ENCODE results near the gene LIPG. TPM values are rescaled to one million over a fixed set of nuclear protein-coding genes. Genes with fewer than 3 reads are reported as not detected.

Gene LIPG
- total RNA-seq, 2 experiments from 2014 or later, result not detected

GRCh38 chr18:49519101-49519971 lies 42.5 kb upstream of the LIPG start:
- no TSS peak for BruUV-seq (replicated peaks)
- no peak for TF ChIP-seq CTCF (conservative IDR thresholded peaks at IDR 0.05; ENCODE audit: low read length)
- TF ChIP-seq EZH2phosphoT487 (IDR thresholded peaks at IDR 0.05; ENCODE audit: borderline replicate concordance, low read depth, low read length), result no peak
- CTCF ChIA-PET (ENCODE audit: unreplicated experiment), result no interaction called here

GRCh38 chr18:49520661-49521145 lies 41.2 kb upstream of the LIPG start:
- Histone ChIP-seq H3K4me1 (ENCODE audit: insufficient read depth, low read length, poor library complexity, severe bottlenecking) (no peaks in the 10 kb centered on the region), H3K4me2 (ENCODE audit: low read length) (no peak overlapping the region), H2AFZ (ENCODE audit: low read length) (no peak overlapping the region), H3K79me2 (ENCODE audit: insufficient read depth, low read depth, low read length) (no peaks in the 10 kb centered on the region), H3K36me3 (ENCODE audit: insufficient read depth, low read length) (no peaks in the 10 kb centered on the region), H3K4me3 (ENCODE audit: low read depth, low read length, poor library complexity, severe bottlenecking) (no peak overlapping the region), H3K27ac (ENCODE audit: low read depth, low read length, poor library complexity, severe bottlenecking) (no peak overlapping the region), H4K20me1 (ENCODE audit: insufficient read depth, low read length) (no peaks in the 10 kb centered on the region), H3K9me3 (ENCODE audit: low read length) (no peaks in the 10 kb centered on the region), H3K9me2 (ENCODE audit: insufficient read depth, low read length) (no peaks in the 10 kb centered on the region)
- intact Hi-C loops (cut with micrococcal nuclease; ENCODE audit: unreplicated experiment), result no loop called here
- ChIA-PET POLR2A (no interaction called here), CTCF (ENCODE audit: unreplicated experiment) (no interaction called here)
- BruUV-seq (replicated peaks), result no TSS peak
- DNase-seq (ENCODE audit: low spot score), result no peak
- TF ChIP-seq EZH2phosphoT487 (IDR thresholded peaks at IDR 0.05; ENCODE audit: borderline replicate concordance, low read depth, low read length) (no peak), CTCF (conservative IDR thresholded peaks at IDR 0.05; ENCODE audit: low read length) (no peak)

More at GRCh38 chr18:49519101-49519971, 42.5 kb upstream of the LIPG start:
- no peak for DNase-seq (ENCODE audit: low spot score)
- Histone ChIP-seq H4K20me1 (ENCODE audit: insufficient read depth, low read length) (no peaks in the 10 kb centered on the region), H3K4me3 (ENCODE audit: low read depth, low read length, poor library complexity, severe bottlenecking) (no peak overlapping the region), H3K9me3 (ENCODE audit: low read length) (no peaks in the 10 kb centered on the region), H3K4me2 (ENCODE audit: low read length) (no peak overlapping the region), H3K79me2 (ENCODE audit: insufficient read depth, low read depth, low read length) (no peaks in the 10 kb centered on the region), H2AFZ (ENCODE audit: low read length) (no peak overlapping the region), H3K27ac (ENCODE audit: low read depth, low read length, poor library complexity, severe bottlenecking) (no peak overlapping the region), H3K4me1 (ENCODE audit: insufficient read depth, low read length, poor library complexity, severe bottlenecking) (no peaks in the 10 kb centered on the region), H3K36me3 (ENCODE audit: insufficient read depth, low read length) (no peaks in the 10 kb centered on the region), H3K9me2 (ENCODE audit: insufficient read depth, low read length) (no peaks in the 10 kb centered on the region)
- intact Hi-C loops (cut with micrococcal nuclease; ENCODE audit: unreplicated experiment), result no loop called here
- POLR2A ChIA-PET, result no interaction called here

GRCh38 chr18:49521216-49521835 lies 40.5 kb upstream of the LIPG start:
- H2AFZ ChIP-seq (ENCODE audit: low read length), result no peak overlapping the region

More at GRCh38 chr18:49521216-49521835, 40.5 kb upstream of the LIPG start:
- Histone ChIP-seq H3K9me2 (ENCODE audit: insufficient read depth, low read length) (no peaks in the 10 kb centered on the region), H3K4me3 (ENCODE audit: low read depth, low read length, poor library complexity, severe bottlenecking) (no peak overlapping the region), H3K27ac (ENCODE audit: low read depth, low read length, poor library complexity, severe bottlenecking) (no peak overlapping the region), H3K36me3 (ENCODE audit: insufficient read depth, low read length) (no peaks in the 10 kb centered on the region), H4K20me1 (ENCODE audit: insufficient read depth, low read length) (no peaks in the 10 kb centered on the region), H3K4me2 (ENCODE audit: low read length) (no peak overlapping the region), H3K9me3 (ENCODE audit: low read length) (no peaks in the 10 kb centered on the region), H3K4me1 (ENCODE audit: insufficient read depth, low read length, poor library complexity, severe bottlenecking) (no peaks in the 10 kb centered on the region), H3K79me2 (ENCODE audit: insufficient read depth, low read depth, low read length) (no peaks in the 10 kb centered on the region)
- CTCF ChIA-PET (ENCODE audit: unreplicated experiment), result no interaction called here
- TF ChIP-seq EZH2phosphoT487 (IDR thresholded peaks at IDR 0.05; ENCODE audit: borderline replicate concordance, low read depth, low read length) (no peak), CTCF (conservative IDR thresholded peaks at IDR 0.05; ENCODE audit: low read length) (no peak)
- no peak for DNase-seq (ENCODE audit: low spot score)
- BruUV-seq (replicated peaks), result no TSS peak
- POLR2A ChIA-PET, result no interaction called here
- intact Hi-C loops (cut with micrococcal nuclease; ENCODE audit: unreplicated experiment), result no loop called here
